H1 (cell line): ENCODE data around the gene FAM53A. TPM values are rescaled to one million over a fixed set of nuclear protein-coding genes. Genes with fewer than 3 reads are reported as not detected.

ENCODE experiments used
- CTCF ChIP-seq, 3 experiments: IDR thresholded peaks; 1 replicate in 2 of 3; 2 replicates in 1 of 3; pipeline versions ENCODE4 v1.5.1 to v1.6.1; 2011; ENCODE audit warnings: low read length in 3 of 3, mild to moderate bottlenecking in 3 of 3, inconsistent platforms in 2 of 3, low read depth in 1 of 3, moderate library complexity in 1 of 3; ENCODE audit not compliant: insufficient read depth in 1 of 3; ENCODE audit errors: control extremely low read depth in 1 of 3
- RAD21 ChIP-seq, 2 experiments: IDR thresholded peaks in 1 of 2; conservative IDR thresholded peaks in 1 of 2; 2 replicates each; pipeline ENCODE4 v1.6.1; 2011; ENCODE audit warnings: low read depth in 2 of 2, low read length in 2 of 2, improper control_type of control experiment in 1 of 2, inconsistent platforms in 1 of 2, mild to moderate bottlenecking in 1 of 2, moderate library complexity in 1 of 2
- SRF ChIP-seq: IDR thresholded peaks from 2 replicates; pipeline ENCODE4 v1.6.1; 2011; ENCODE audit warnings: mild to moderate bottlenecking, low read depth, low read length, moderate library complexity
- polyA plus RNA-seq, 7 experiments: library from polyadenylated mRNA; depleted of rRNA in 3 of 7; stranded (reverse) in 5 of 7; unstranded in 2 of 7; fragments of >200 nt in 5 of 7; fragments of 200-250 nt in 2 of 7; gene quantifications; 1 replicate in 5 of 7; 2 replicates in 1 of 7; 4 replicates in 1 of 7; pipeline versions ENCODE4 v1.2.1 to v1.2.3, GENCODE V29; 2011 to 2013; ENCODE audit warnings: missing spikeins in 2 of 7, mixed read lengths in 2 of 7
- total RNA-seq: library from RNA; stranded (reverse); fragmentation: NEBNext Ultra II Directional; extraction: Animal tissue kit (Norgen Biotek cat#: 25700); gene quantifications from 2 replicates; pipeline ENCODE4 v1.2.1, GENCODE V29; 2021
- TF ChIP-seq, protein P1 (sequence below): IDR thresholded peaks from 2 replicates; pipeline ENCODE4 v1.6.1; 2011; ENCODE audit warnings: low read length, improper control_type of control experiment

Gene FAM53A
- total and polyA plus RNA-seq, 2 of the 8 experiments (the other 6 are each of a cell fraction or from before 2014, with no cell fraction given) = 1.9 to 2.0 TPM

DNA sequence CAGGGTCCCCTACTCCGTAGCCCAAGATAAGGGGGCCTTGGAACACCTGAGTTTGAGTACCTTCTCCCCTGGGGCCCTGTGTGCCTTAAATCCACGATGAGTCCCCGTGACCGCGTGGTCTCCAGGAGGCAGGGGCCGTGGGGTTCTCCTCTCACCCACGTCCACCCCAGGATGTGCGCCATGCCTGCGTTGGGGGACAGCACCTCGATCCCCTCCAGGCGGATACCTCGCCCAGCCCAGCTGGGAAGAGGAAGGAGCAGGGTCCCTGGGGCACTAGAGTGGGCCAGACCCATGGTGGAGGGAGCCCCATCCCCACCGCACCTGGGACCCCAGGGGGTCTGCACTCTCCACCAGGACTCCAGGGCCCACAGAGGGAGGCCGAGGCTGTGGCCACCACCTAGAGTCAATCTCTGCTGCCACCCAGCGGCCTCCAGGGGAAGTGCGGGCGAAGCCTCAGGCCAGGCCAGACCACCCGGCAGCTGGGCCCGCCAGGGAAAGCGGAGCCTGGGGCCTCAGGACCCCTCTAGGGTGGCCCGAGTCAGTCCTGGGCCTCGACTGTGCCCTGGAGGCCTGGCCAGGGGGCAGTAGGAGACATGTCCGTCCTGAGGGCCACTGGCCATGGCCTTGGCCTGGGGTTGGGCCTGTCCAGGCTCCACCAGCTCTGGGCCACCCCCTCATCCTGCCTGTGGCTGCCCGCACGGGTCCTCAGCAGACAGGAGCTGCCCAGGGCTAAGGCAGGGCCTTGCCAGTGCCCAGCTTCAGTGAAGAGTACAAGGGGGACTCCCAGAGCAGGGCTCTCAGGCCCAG, 55.0 kb downstream of the FAM53A start (continued):
- TF ChIP-seq CTCF (IDR thresholded peaks at IDR 0.05; ENCODE audit: control extremely low read depth in 1 of 3, insufficient read depth in 1 of 3, low read depth in 1 of 3, low read length in 3 of 3) (peak in 2 of 3 experiments; percentile 96; a peak in 3 of 4 replicates), SRF (no peak), RAD21 (IDR thresholded peaks at IDR 0.05 in 1 of 2, conservative IDR thresholded peaks at IDR 0.05 in 1 of 2; ENCODE audit: low read depth in 2 of 2, low read length in 2 of 2) (peak; percentile 93 to 96)
- TF ChIP-seq, protein P1, sequence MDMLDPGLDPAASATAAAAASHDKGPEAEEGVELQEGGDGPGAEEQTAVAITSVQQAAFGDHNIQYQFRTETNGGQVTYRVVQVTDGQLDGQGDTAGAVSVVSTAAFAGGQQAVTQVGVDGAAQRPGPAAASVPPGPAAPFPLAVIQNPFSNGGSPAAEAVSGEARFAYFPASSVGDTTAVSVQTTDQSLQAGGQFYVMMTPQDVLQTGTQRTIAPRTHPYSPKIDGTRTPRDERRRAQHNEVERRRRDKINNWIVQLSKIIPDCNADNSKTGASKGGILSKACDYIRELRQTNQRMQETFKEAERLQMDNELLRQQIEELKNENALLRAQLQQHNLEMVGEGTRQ = no peak
